HG02884 (cell line): ENCODE data around the gene ARHGEF12.

ENCODE experiments used
- ATAC-seq: cut with Tn5 transposase; IDR thresholded peaks from one replicate; pipeline ENCODE4 v1.9.1; 2021; ENCODE audit warnings: mild to moderate bottlenecking, moderate library complexity; ENCODE audit not compliant: unreplicated experiment

Gene ARHGEF12

DNA sequence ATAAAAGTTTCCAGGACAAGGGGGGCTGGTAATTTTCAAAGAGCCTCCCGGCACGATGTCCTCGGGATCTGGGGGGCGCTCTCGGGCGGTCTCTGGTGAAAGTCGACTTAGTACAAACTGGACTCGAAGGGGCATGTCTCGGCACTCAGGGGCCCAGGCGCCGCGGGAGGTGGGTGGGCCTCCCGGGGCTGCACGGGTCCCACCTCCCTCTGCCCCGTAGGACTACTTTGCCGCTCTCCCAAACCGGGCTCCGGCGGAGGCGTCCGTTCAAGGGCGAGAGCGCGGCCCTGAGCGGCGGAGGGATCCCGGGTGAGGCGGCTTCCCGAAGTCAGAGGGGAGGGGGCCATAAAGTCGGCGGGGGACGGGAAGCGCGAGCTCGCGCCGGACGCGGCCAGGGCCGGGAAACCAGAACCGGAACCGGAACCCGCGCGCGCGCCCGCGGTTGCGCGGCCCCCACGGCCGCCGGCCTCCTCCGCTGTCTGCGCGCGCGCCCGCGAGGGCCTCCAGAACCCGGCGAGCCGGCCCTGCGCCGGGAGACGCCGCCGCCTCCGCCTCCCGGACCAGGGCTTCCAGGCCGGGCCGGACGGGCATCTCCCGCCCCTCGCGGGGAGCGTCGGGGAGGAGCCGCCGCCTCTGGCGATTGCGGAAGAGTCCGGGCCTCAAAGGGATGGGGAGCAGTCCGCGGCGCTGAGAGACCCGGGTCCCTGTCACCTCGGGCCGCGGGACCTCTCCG, at the start of gene ARHGEF12:
Gene ARHGEF12, plus strand, starts transcription at position 506 of the 733 bp plus-strand sequence. CDS start 831 bp downstream, outside the sequence.
- peak; percentile 50 for ATAC-seq

GRCh38 chr11:120288021-120288420, 48.2 kb upstream of the ARHGEF12 start:
- no peak for ATAC-seq

DNA sequence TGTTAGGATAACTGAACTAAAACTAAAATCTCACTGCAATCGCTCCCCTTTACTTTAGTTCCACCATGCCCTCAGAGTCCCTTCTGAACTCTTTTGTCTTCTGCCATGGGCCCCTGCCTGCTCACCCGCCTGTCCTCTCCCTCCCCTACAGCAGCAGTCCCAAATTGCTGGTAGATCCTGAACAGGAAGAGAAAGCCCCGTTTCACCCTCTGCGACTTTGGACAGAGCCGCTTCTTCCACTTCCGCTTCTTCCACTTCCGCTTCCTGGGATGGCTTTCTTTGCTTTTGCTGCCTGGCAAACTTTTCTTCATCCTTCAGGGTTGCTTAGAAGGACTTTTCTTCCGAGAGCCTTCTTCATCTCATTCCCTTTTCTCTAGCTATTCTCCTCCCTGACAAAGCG, 46.8 kb upstream of the ARHGEF12 start:
- no peak for ATAC-seq

- ATAC-seq: no peak
Observed at GRCh38 chr11:120290956-120291355, 45.3 kb upstream of the ARHGEF12 start.

GRCh38 chr11:120293038-120293800, 43.0 kb upstream of the ARHGEF12 start:
- ATAC-seq: no peak

DNA sequence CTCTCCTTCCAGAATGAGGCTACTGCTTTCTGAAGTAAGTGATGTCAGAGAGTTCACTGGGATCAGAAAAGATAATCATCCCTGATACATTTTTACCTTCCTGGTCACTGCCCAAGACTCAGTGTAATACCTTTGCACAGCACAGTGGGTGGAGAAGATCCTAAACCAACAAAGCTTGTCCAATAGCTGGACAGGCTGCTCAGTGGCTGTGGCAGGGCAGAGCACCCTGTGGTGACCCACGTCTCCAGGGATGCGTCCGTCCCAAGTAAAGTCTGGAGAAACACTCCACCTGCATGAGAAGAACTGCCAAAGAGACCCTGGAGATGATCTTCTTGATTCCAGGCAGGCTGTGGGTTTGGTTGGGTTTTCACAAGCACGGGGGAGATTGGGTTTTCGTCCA, 42.1 kb upstream of the ARHGEF12 start:
- no peak for ATAC-seq

- ATAC-seq: no peak
Observed at GRCh38 chr11:120295099-120295498, 41.1 kb upstream of the ARHGEF12 start.

GRCh38 chr11:120296554-120296953, 39.7 kb upstream of the ARHGEF12 start:
- ATAC-seq: no peak

DNA sequence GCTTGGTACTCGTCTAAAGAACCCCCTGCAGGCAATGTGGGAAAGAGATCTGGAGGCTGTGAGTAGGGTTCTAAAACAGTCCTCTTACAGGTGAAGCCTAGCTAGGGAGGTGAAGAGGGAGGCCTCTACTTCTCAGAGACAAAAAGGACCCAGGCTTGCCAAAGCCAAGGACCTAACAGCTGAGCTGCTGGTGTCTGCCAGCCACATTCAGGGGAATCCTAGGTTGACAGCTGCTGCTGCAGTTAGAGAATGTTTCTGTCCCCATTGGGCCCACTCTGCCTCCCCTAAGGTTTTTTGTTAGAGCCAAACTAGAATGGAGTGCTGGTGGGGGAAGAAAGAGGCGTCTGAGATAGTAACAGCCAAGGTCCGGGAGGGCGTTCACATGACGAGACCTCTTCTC, 37.8 kb upstream of the ARHGEF12 start:
- no peak for ATAC-seq

DNA sequence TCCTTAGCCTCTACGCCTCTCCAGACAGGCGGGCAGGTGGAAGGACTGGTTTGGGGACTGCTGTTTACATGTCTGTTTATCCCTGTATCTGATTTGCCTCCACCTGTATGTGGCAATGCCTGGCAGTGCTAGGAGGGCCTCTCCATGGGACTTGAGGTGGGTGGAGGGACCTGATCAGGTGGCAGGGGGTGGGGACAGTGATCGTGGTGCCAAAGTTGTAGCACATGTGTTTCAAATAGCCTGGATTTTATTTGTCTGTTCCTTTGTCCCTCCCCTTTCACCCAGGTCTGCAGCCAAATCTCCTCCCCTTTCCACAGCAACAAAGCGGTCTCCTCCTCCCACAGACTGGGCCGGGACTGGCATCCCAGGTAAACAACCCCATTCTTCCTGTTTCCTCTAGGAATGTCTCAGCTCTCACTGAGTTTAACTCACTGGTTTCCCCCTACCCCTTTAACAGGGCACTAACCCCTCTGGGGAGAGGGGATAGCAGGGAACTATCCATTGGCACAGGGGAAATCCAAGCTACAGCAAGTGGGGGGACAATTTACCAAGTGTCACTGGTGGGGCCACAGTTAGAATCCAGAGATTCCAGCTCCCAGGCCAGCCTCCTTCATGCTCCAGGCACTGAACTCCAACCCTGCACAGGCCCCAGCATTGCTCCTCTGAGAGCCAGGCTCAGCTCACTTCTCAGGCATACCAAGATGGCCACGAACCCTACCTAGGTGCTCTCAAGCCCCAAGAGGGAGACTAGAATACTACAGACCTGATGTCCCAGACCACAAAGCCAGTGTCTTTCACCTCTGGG, 34.0 kb upstream of the ARHGEF12 start:
- no peak for ATAC-seq

GRCh38 chr11:120303004-120303637, 33.1 kb upstream of the ARHGEF12 start:
- no peak for ATAC-seq

DNA sequence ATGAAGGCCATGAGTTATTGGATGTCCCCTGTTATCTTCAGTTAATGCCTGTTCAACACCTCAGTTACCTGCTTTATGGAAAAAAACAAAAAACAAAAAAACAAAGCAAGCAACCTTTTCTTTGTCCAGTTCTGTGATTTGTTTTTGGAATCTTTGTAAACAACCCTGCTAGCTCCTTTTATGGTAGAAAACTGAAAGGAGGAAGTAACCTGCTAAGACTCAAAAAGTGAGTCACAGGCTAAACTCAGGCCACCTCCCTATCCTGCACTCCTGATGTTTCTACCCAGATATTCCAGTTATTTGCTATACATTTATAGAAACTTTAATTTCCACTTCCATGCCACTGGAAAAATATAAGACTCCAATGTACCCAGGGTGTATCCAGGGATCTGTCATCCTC, 31.7 kb upstream of the ARHGEF12 start:
- no peak for ATAC-seq

GRCh38 chr11:120305286-120305685, 30.9 kb upstream of the ARHGEF12 start:
- no peak for ATAC-seq

DNA sequence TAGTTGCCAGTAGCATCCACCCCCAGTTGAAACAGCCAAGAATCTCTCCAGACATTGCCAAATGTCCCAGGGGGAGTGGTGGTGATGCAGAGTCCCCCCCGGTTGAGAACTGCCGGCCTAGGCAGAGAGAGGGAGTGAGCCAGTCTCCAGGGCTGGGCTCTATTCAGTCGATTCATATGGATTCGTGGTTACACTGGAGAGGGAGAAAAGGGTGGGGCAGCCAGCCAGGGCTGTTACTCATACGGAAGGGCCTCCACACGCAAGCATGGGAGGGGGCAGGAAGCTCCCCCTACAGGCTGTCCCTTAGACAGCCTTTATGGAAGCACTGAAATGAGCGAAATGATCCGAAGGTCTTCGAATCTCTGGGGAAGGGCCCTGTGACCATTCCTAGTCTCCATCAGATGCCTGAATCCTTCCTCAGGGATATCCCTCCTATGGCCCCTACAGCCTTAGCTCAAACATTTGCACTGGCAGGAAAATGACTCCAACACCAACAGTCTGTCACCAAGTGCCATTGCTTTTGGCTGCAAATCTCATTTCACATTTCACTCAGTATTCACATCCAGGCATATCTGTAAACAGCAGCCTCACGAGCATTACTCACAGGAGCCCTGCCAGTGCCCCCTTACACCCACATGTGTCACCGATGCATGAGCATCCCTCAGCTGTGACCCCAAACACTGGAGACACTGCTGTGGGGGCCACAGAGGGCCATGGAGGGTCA, 29.5 kb upstream of the ARHGEF12 start:
- ATAC-seq: no peak

GRCh38 chr11:120307476-120307875, 28.7 kb upstream of the ARHGEF12 start:
- ATAC-seq: no peak

DNA sequence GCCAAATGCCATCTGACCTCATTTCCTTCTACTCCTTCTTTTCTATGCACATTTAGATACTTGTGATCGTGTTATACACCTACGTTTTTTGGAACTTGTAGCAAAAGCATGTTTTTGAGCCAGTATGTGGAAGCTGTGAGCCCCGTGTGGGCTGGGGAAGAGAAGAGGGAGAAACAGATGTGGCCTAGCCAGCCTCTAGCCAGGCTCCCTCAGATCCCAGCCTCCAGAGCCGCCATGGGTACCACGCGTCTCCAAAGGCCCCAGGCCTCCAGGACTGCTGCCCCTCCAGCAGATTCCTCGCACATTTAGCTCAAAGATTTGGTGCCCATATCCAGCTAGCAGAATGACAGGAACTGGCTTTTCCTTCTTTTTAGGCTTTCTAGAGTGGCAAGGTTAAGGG, 28.1 kb upstream of the ARHGEF12 start:
- ATAC-seq: no peak

GRCh38 chr11:120310870-120311269, 25.3 kb upstream of the ARHGEF12 start:
- no peak for ATAC-seq

DNA sequence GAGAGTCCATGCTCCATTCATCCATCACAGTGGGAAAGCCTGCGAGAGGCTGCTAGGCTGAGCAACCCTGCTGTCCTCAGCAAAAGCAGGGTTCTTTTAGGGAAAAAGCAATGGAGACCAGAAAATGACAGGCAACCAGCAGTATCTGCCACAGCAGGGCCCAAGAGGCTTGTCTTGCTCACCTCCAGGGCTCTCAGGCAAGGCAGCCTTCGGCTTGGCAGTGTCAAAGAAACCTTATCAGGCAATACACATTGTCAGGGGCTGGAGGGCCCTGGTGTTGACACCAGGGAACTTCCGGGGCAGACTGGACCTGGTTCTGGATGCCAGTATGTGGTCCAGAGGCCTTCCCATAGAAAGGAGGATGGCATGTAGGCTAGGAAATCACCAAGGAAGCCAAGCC, 21.4 kb upstream of the ARHGEF12 start:
- no peak for ATAC-seq

DNA sequence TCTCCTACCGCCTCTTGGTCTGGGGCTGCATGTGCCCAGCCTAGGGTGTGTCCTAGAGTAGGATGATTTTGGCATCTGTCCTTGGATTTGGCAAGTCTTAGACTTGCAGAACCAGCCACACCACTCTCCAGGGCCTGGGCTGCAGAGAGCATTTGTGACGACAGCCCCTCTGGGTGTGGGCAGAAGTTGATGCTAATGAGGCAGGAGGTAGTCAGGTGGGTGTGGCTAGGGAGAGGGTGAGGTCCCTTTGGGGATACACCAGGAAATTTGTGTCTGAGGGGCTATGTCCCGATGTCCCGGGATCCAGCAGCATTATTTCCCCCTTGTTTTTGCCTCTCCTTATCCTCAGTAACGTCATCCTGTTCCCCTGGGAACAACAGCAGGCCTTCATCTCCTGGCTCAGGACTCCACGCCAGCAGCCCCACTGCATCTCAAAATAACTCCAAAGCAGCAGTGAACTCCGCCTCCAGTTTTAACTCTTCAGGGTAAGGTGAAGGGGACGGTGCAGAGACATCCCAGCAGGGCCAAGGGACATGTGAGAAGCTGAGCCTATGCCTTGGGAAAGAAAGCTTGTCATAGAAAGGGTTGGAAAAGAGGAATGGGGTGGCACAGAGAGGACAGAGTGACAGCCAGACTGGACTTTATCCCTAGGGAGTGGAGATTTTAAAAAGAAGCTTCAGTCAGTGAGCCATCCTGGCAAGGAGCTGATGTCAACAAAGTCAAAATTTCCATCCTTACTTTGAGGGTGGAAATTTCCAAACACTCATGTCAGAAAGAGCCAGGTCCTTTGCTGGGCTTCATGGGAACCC, 19.1 kb upstream of the ARHGEF12 start:
- ATAC-seq: no peak
